HepG2 (cell line): ENCODE results near the gene BOD1L1.

Experiments
- KDM1A ChIP-seq: IDR thresholded peaks from 2 replicates; pipeline ENCODE4 v1.6.1; 2016; ENCODE audit warnings: missing compliant biosample characterization
- RAD21 ChIP-seq: fragments of 450-650 bp; formaldehyde crosslinking; IDR thresholded peaks from 2 replicates; pipeline ENCODE4 v1.5.0; 2020; ENCODE audit warnings: mild to moderate bottlenecking
- ZKSCAN5 ChIP-seq: sonication (generic); formaldehyde crosslinking; IDR thresholded peaks from 2 replicates; pipeline ENCODE4 v1.5.1; 2020; ENCODE audit warnings: mild to moderate bottlenecking, missing genetic modification reagents
- ZNF792 ChIP-seq: IDR thresholded peaks from 2 replicates; pipeline ENCODE4 v1.6.1; 2016

GRCh38 chr4:13645075-13645474 lies 17.6 kb upstream of the BOD1L1 start:
- TF ChIP-seq ZNF792 (CRISPR knock-in tag) (no peak), ZKSCAN5 (no peak), RAD21 (no peak), KDM1A (CRISPR knock-in tag) (no peak)
